ENCODE data around the gene GNB3. TPM values are rescaled to one million over a fixed set of nuclear protein-coding genes. Genes with fewer than 3 reads are reported as not detected.

GNB3 gene
- polyA plus RNA-seq, 1 of the 3 experiments (the other 2 are of a cell fraction): 12.9 TPM

DNA sequence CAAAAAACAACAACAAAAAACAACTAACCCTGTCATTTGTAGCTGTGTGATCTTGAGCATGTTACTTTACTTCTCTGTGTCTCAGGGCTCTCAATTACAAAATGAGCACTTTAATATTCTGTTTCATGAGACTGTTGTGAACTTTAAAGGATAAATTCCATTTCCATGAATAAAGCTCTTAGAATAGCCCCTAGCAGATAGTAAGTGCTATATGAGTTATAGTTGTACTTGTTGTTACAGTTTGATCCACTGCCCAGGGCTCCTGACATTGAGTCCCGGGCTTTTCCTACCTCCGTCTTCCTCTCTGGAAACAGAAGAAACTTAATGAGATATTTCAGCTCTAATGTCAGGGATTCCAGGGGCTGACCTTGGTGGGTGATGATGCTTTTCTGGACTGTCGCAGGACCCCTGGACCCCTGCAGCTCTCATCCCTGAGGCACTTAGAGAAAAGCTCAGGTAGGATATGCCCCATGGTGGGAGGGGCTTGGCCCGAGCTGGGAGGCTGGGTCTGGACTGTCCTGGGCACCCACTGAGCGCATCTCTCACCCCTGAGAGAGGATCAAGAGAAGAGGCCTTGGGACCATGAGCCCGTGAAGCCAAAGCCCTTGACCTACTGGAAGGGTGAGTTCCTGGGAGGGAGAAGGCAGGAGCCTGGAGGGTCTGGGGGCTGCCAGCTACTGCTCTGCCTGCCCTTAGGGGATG lies 7.4 kb upstream of the GNB3 start:
- Histone ChIP-seq H4K20me1 (ENCODE audit: insufficient read depth) (0 out of 2 replicates have a peak, but pooled peaks cover 11% of the 10 kb centered on the region), H3K36me3 (replicated peaks in 1 of 2; ENCODE audit: control insufficient read depth in 1 of 2, insufficient read depth in 2 of 2, low read length in 1 of 2) (peaks cover 40 to 59% of the 10 kb centered on the region in 2 experiments), H3K27me3 (ENCODE audit: insufficient read depth) (no peaks in the 10 kb centered on the region), H3K27ac (ENCODE audit: low read depth in 2 of 2, low read length in 1 of 2) (no peak overlapping the region), H3K9ac (no peak overlapping the region), H3K4me1 (ENCODE audit: control insufficient read depth in 1 of 2, insufficient read depth in 2 of 2, low read depth in 1 of 2, low read length in 1 of 2) (peaks cover 0 to 11% of the 10 kb centered on the region in 2 experiments; a peak in 1 of 4 replicates), H2AFZ (ENCODE audit: low read depth) (no peak overlapping the region), H3K9me3 (no peaks in the 10 kb centered on the region), H3K9me2 (no peaks in the 10 kb centered on the region), H3F3A (replicated peaks; ENCODE audit: insufficient read depth) (no peaks in the 10 kb centered on the region), H3K4me2 (no peak overlapping the region), H3K79me2 (ENCODE audit: insufficient read depth) (peaks cover 26% of the 10 kb centered on the region), H3K4me3 (ENCODE audit: low read depth in 2 of 2, low read length in 1 of 2) (no peak overlapping the region)
- 98% methylated on average over 5 of the region's 6 CpGs for WGBS (ENCODE audit: low lambda C conversion rate)
- DNase-seq: no peak
- ChIA-PET POLR2A (interaction anchor here (2.0 kb wide), 1 partner anchor 20 kb away, joined by 5 read pairs; no protein-coding TSS in a partner anchor), CTCF (interaction anchor here (0.6 to 14.1 kb wide), 10 partner anchors 9 to 279 kb away, joined by 3 to 225 read pairs (median 6); partner anchors contain the start of genes CDCA3, GNB3, GPR162 and MLF2)
- TF ChIP-seq GATA2 (CRISPR knock-in tag; IDR thresholded peaks at IDR 0.05): no peak
- TF ChIP-seq NFIC (IDR thresholded peaks at IDR 0.05; ENCODE audit: borderline replicate concordance): no peak

DNA sequence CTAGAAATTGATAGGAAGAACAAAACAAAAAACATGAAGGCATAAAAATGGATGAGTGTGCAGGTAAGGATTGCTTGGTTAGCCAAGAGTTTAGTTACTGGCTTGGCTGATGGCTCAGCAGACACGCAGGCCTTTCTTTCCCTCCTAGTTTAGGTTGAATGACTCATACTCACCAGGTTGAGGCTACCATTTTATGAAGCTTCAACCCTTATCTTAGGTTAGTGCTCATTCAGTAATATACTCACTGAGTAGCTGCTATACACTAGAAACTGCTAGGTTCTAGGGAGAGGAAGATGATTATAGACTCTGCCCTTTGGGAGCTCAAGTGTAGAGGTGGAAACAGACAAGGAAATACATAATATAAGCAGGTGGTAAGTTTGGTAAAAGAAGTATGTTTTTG lies 6.5 kb upstream of the GNB3 start:
- Histone ChIP-seq H3F3A (replicated peaks; ENCODE audit: insufficient read depth) (no peaks in the 10 kb centered on the region), H3K79me2 (ENCODE audit: insufficient read depth) (peaks cover 17% of the 10 kb centered on the region), H2AFZ (ENCODE audit: low read depth) (no peak overlapping the region), H3K27me3 (ENCODE audit: insufficient read depth) (no peaks in the 10 kb centered on the region), H3K4me3 (ENCODE audit: low read depth in 2 of 2, low read length in 1 of 2) (no peak overlapping the region), H3K9me2 (no peaks in the 10 kb centered on the region), H3K9me3 (no peaks in the 10 kb centered on the region), H3K4me2 (no peak overlapping the region), H3K36me3 (replicated peaks in 1 of 2; ENCODE audit: control insufficient read depth in 1 of 2, insufficient read depth in 2 of 2, low read length in 1 of 2) (peaks cover 40 to 68% of the 10 kb centered on the region in 2 experiments), H3K9ac (no peak overlapping the region), H4K20me1 (ENCODE audit: insufficient read depth) (0 out of 2 replicates have a peak, but pooled peaks cover 11% of the 10 kb centered on the region), H3K4me1 (ENCODE audit: control insufficient read depth in 1 of 2, insufficient read depth in 2 of 2, low read depth in 1 of 2, low read length in 1 of 2) (peaks cover 0 to 11% of the 10 kb centered on the region in 2 experiments; a peak in 1 of 4 replicates), H3K27ac (ENCODE audit: low read depth in 2 of 2, low read length in 1 of 2) (no peak overlapping the region)
- TF ChIP-seq RXRA (IDR thresholded peaks at IDR 0.05; ENCODE audit: borderline replicate concordance, low read depth): no peak
- TF ChIP-seq, protein P1, sequence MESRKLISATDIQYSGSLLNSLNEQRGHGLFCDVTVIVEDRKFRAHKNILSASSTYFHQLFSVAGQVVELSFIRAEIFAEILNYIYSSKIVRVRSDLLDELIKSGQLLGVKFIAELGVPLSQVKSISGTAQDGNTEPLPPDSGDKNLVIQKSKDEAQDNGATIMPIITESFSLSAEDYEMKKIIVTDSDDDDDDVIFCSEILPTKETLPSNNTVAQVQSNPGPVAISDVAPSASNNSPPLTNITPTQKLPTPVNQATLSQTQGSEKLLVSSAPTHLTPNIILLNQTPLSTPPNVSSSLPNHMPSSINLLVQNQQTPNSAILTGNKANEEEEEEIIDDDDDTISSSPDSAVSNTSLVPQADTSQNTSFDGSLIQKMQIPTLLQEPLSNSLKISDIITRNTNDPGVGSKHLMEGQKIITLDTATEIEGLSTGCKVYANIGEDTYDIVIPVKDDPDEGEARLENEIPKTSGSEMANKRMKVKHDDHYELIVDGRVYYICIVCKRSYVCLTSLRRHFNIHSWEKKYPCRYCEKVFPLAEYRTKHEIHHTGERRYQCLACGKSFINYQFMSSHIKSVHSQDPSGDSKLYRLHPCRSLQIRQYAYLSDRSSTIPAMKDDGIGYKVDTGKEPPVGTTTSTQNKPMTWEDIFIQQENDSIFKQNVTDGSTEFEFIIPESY (IDR thresholded peaks at IDR 0.05; ENCODE audit: borderline replicate concordance, low read depth): no peak
- no peak for TF ChIP-seq TEAD4 (IDR thresholded peaks at IDR 0.05; ENCODE audit: borderline replicate concordance, insufficient read depth)
- TF ChIP-seq RAD21 (IDR thresholded peaks at IDR 0.05; ENCODE audit: low read length): no peak
- no peak for TF ChIP-seq RCOR1 (IDR thresholded peaks at IDR 0.05; ENCODE audit: low read length)
- no peak for TF ChIP-seq NFIC (IDR thresholded peaks at IDR 0.05; ENCODE audit: borderline replicate concordance)
- TF ChIP-seq, protein P2, sequence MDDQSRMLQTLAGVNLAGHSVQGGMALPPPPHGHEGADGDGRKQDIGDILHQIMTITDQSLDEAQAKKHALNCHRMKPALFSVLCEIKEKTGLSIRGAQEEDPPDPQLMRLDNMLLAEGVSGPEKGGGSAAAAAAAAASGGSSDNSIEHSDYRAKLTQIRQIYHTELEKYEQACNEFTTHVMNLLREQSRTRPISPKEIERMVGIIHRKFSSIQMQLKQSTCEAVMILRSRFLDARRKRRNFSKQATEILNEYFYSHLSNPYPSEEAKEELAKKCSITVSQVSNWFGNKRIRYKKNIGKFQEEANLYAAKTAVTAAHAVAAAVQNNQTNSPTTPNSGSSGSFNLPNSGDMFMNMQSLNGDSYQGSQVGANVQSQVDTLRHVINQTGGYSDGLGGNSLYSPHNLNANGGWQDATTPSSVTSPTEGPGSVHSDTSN (IDR thresholded peaks at IDR 0.05): no peak
- no peak for TF ChIP-seq EZH2phosphoT487 (IDR thresholded peaks at IDR 0.05; ENCODE audit: borderline replicate concordance, low read depth)
- TF ChIP-seq CHD2 (IDR thresholded peaks at IDR 0.05; ENCODE audit: low read length, partially characterized antibody): no peak
- DNase-seq: no peak
- CTCF ChIA-PET: interaction anchor here (0.9 to 14.1 kb wide), 9 partner anchors 10 to 266 kb away, joined by 3 to 225 read pairs (median 6); partner anchors contain the start of genes CDCA3, GNB3, GPR162 and MLF2
- 100% methylated on average over 1 of the region's 1 CpG for WGBS (ENCODE audit: low lambda C conversion rate)
- POLR2A ChIA-PET: interaction anchor here (0.9 kb wide), 1 partner anchor 81 kb away, joined by 3 read pairs; the partner anchor contains the start of gene MLF2

Measured in SK-N-SH (cell line).